ENCODE data around the gene C4BPA. TPM values are rescaled to one million over a fixed set of nuclear protein-coding genes. Genes with fewer than 3 reads are reported as not detected.

The C4BPA gene
- polyA plus RNA-seq, 1 of the 3 experiments (the other 2 are of a cell fraction): not detected

GRCh38 chr1:207173396-207173795 lies 69.4 kb downstream of the C4BPA start:
- DNase-seq: no peak
- Histone ChIP-seq H2AFZ (ENCODE audit: low read depth) (no peak overlapping the region), H3K79me2 (ENCODE audit: insufficient read depth) (no peaks in the 10 kb centered on the region), H3K27me3 (ENCODE audit: insufficient read depth) (no peaks in the 10 kb centered on the region), H3F3A (replicated peaks; ENCODE audit: insufficient read depth) (no peaks in the 10 kb centered on the region), H3K4me3 (ENCODE audit: low read depth in 2 of 2, low read length in 1 of 2) (no peak overlapping the region), H3K27ac (ENCODE audit: low read depth in 2 of 2, low read length in 1 of 2) (no peak overlapping the region), H3K9me2 (no peaks in the 10 kb centered on the region), H3K36me3 (replicated peaks in 1 of 2; ENCODE audit: control insufficient read depth in 1 of 2, insufficient read depth in 2 of 2, low read length in 1 of 2) (no peaks in the 10 kb centered on the region), H3K9me3 (no peaks in the 10 kb centered on the region; the same call in 1 of the 2 replicates), H4K20me1 (ENCODE audit: insufficient read depth) (no peaks in the 10 kb centered on the region), H3K4me2 (no peak overlapping the region), H3K9ac (no peak overlapping the region), H3K4me1 (ENCODE audit: control insufficient read depth in 1 of 2, insufficient read depth in 2 of 2, low read depth in 1 of 2, low read length in 1 of 2) (no peaks in the 10 kb centered on the region)
- POLR2A ChIA-PET: no interaction called here
- CTCF ChIA-PET: no interaction called here
- TF ChIP-seq REST (IDR thresholded peaks at IDR 0.05; ENCODE audit: low read depth, low read length) (no peak), RCOR1 (IDR thresholded peaks at IDR 0.05; ENCODE audit: low read length) (no peak), RAD21 (IDR thresholded peaks at IDR 0.05; ENCODE audit: low read length) (no peak), GABPA (IDR thresholded peaks at IDR 0.05; ENCODE audit: low read depth) (no peak), PBX3 (IDR thresholded peaks at IDR 0.05) (no peak), FOSL2 (IDR thresholded peaks at IDR 0.05; ENCODE audit: borderline replicate concordance, low read depth) (no peak), MAX (IDR thresholded peaks at IDR 0.05; ENCODE audit: low read depth) (no peak), RXRA (IDR thresholded peaks at IDR 0.05; ENCODE audit: borderline replicate concordance, low read depth) (no peak), ZBTB33 (IDR thresholded peaks at IDR 0.05; ENCODE audit: borderline replicate concordance, low read depth) (no peak), TAF1 (IDR thresholded peaks at IDR 0.05; ENCODE audit: borderline replicate concordance, low read depth, low read length) (no peak), IRF3 (IDR thresholded peaks at IDR 0.05; ENCODE audit: low read depth, low read length) (no peak), POLR2AphosphoS5 (IDR thresholded peaks at IDR 0.05; ENCODE audit: low read depth, low read length) (no peak), SIN3A (IDR thresholded peaks at IDR 0.05; ENCODE audit: borderline replicate concordance, low read depth, low read length) (no peak), USF1 (IDR thresholded peaks at IDR 0.05; ENCODE audit: borderline replicate concordance, low read depth) (no peak), NFIC (IDR thresholded peaks at IDR 0.05; ENCODE audit: borderline replicate concordance) (no peak), SMC3 (IDR thresholded peaks at IDR 0.05; ENCODE audit: low read depth, low read length) (no peak), TEAD4 (IDR thresholded peaks at IDR 0.05; ENCODE audit: borderline replicate concordance, insufficient read depth) (no peak)
- 16% methylated on average over 4 of the region's 4 CpGs for WGBS (ENCODE audit: low lambda C conversion rate)
